ENCODE data around the gene MYO1F. TPM values are rescaled to one million over a fixed set of nuclear protein-coding genes. Genes with fewer than 3 reads are reported as not detected.

Gene MYO1F
- total RNA-seq, 1 donor, result 0.09 TPM

- H3K4me3 ChIP-seq (ENCODE audit: low read depth, low read length), result no peak overlapping the region
- no peak for TF ChIP-seq CTCF (IDR thresholded peaks at IDR 0.05; ENCODE audit: insufficient read depth, low read length)
- no peak for DNase-seq (ENCODE audit: low read depth)
Observed at GRCh38 chr19:8485561-8486371, 91.5 kb downstream of the MYO1F start.

GRCh38 chr19:8484331-8484894 is 92.8 kb downstream of the MYO1F start:
- no peak overlapping the region for H3K4me3 ChIP-seq (ENCODE audit: low read depth, low read length)
- TF ChIP-seq CTCF (IDR thresholded peaks at IDR 0.05; ENCODE audit: insufficient read depth, low read length), result no peak
- no peak for DNase-seq (ENCODE audit: low read depth)

GRCh38 chr19:8483165-8483564 is 94.1 kb downstream of the MYO1F start:
- TF ChIP-seq CTCF (IDR thresholded peaks at IDR 0.05; ENCODE audit: insufficient read depth, low read length), result no peak
- no peak for DNase-seq (ENCODE audit: low read depth)
- H3K4me3 ChIP-seq (ENCODE audit: low read depth, low read length), result no peak overlapping the region

GRCh38 chr19:8482696-8483095 is 94.5 kb downstream of the MYO1F start:
- no peak for DNase-seq (ENCODE audit: low read depth)
- H3K4me3 ChIP-seq (ENCODE audit: low read depth, low read length), result no peak overlapping the region
- TF ChIP-seq CTCF (IDR thresholded peaks at IDR 0.05; ENCODE audit: insufficient read depth, low read length), result no peak

- no peak for TF ChIP-seq CTCF (IDR thresholded peaks at IDR 0.05; ENCODE audit: insufficient read depth, low read length)
- no peak for DNase-seq (ENCODE audit: low read depth)
- no peak overlapping the region for H3K4me3 ChIP-seq (ENCODE audit: low read depth, low read length)
Observed at GRCh38 chr19:8481616-8482015, 95.6 kb downstream of the MYO1F start.

GRCh38 chr19:8481201-8481600 is 96.0 kb downstream of the MYO1F start:
- no peak for DNase-seq (ENCODE audit: low read depth)
- no peak for TF ChIP-seq CTCF (IDR thresholded peaks at IDR 0.05; ENCODE audit: insufficient read depth, low read length)
- H3K4me3 ChIP-seq (ENCODE audit: low read depth, low read length), result no peak overlapping the region

All from fibroblast of the aortic adventitia (primary cell).